IMR-90 (cell line): ENCODE results near the gene CRAMP1. TPM values are rescaled to one million over a fixed set of nuclear protein-coding genes. Genes with fewer than 3 reads are reported as not detected.

ENCODE experiments used
- ATAC-seq: fragments of 200-7000 bp; cut with Tn5 transposase; 2 replicates; pipeline ENCODE4 v1.9.1; 2020; ENCODE audit warnings: low read depth, mild to moderate bottlenecking, moderate library complexity
- BruUV-seq: library from RNA; stranded (reverse); fragments of 400-500 nt; replicated peaks from 2 replicates; lab custom pipeline; 2021; lab: Mats Ljungman, UMichigan
- CTCF ChIA-PET: fragments of 300-600 bp; formaldehyde crosslinking; extraction: SDS; loops from one replicate; lab custom pipeline; 2021; ENCODE audit warnings: antibody characterized with exemption; lab: Yijun Ruan, JAX
- POLR2A ChIA-PET: fragments of 300-600 bp; sonication (Branson Sonifier 250); formaldehyde crosslinking; loops from one replicate; lab custom pipeline; 2022; ENCODE audit warnings: antibody characterized with exemption; ENCODE audit not compliant: unreplicated experiment; lab: Charles Lee
- DNase-seq: peaks from one replicate; pipeline ENCODE4 v3.0.0; 2013
- H2AFZ ChIP-seq: replicated peaks from 2 replicates; pipeline ENCODE3; 2013; ENCODE audit warnings: low read length, mild to moderate bottlenecking; ENCODE audit not compliant: poor library complexity
- H2AK5ac ChIP-seq: 2 replicates; pipeline ENCODE4 v1.6.1; 2013; ENCODE audit warnings: low read depth, low read length, inconsistent platforms
- H2AK9ac ChIP-seq: replicated peaks from 2 replicates; pipeline ENCODE3; 2013; ENCODE audit warnings: mild to moderate bottlenecking, low read depth, low read length, moderate library complexity; ENCODE audit not compliant: poor library complexity
- H2BK120ac ChIP-seq: 2 replicates; pipeline ENCODE4 v1.6.1; 2013; ENCODE audit warnings: low read depth, low read length, inconsistent platforms
- H2BK15ac ChIP-seq: 3 replicates; pipeline ENCODE4 v1.6.1; 2013; ENCODE audit warnings: low read depth, low read length, inconsistent platforms
- H2BK20ac ChIP-seq: 2 replicates; pipeline ENCODE4 v1.6.1; 2013; ENCODE audit warnings: low read depth, mild to moderate bottlenecking, inconsistent platforms, low read length, moderate library complexity
- H2BK5ac ChIP-seq: 2 replicates; pipeline ENCODE4 v1.6.1; 2013; ENCODE audit warnings: mild to moderate bottlenecking, low read depth, low read length, inconsistent platforms; ENCODE audit not compliant: poor library complexity, severe bottlenecking
- H3K14ac ChIP-seq: replicated peaks from 2 replicates; pipeline ENCODE4 v1.6.1; 2013; ENCODE audit warnings: low read depth, low read length, inconsistent platforms
- H3K18ac ChIP-seq: 2 replicates; pipeline ENCODE4 v1.6.1; 2013; ENCODE audit warnings: low read depth, low read length, control low read depth
- H3K23ac ChIP-seq: 2 replicates; pipeline ENCODE4 v1.6.1; 2013; ENCODE audit warnings: low read depth, low read length, inconsistent platforms
- H3K27ac ChIP-seq: 2 replicates; pipeline ENCODE4 v1.5.1; 2013; ENCODE audit warnings: mild to moderate bottlenecking, control low read depth, low read length; ENCODE audit not compliant: insufficient read depth
- H3K27me3 ChIP-seq: 2 replicates; pipeline ENCODE4 v1.6.1; 2013; ENCODE audit warnings: low read length; ENCODE audit not compliant: control insufficient read depth, insufficient read depth
- H3K36me3 ChIP-seq: 2 replicates; pipeline ENCODE4 v1.6.1; 2013; ENCODE audit warnings: low read length, mixed read lengths; ENCODE audit not compliant: control insufficient read depth, insufficient read depth
- H3K4ac ChIP-seq: 2 replicates; pipeline ENCODE4 v1.6.1; 2013; ENCODE audit warnings: low read depth, low read length, inconsistent platforms
- H3K4me1 ChIP-seq: 2 replicates; pipeline ENCODE4 v1.6.1; 2013; ENCODE audit warnings: low read length, mixed read lengths; ENCODE audit not compliant: control insufficient read depth, insufficient read depth
- H3K4me2 ChIP-seq: 2 replicates; pipeline ENCODE4 v1.6.1; 2013; ENCODE audit warnings: low read depth, mild to moderate bottlenecking, control low read depth, low read length, moderate library complexity
- H3K4me3 ChIP-seq: 2 replicates; pipeline ENCODE4 v1.5.1; 2013; ENCODE audit warnings: low read depth, mild to moderate bottlenecking, control low read depth, low read length, moderate library complexity; ENCODE audit not compliant: insufficient read depth
- H3K56ac ChIP-seq: 2 replicates; pipeline ENCODE4 v1.6.1; 2013; ENCODE audit warnings: low read length, inconsistent platforms; ENCODE audit not compliant: insufficient read depth; ENCODE audit errors: extremely low read depth
- H3K79me1 ChIP-seq, 2 experiments: 2 replicates each; pipeline ENCODE4 v1.6.1; 2013; ENCODE audit warnings: low read length in 2 of 2, inconsistent platforms in 1 of 2, low read depth in 1 of 2
- H3K9ac ChIP-seq: 2 replicates; pipeline ENCODE4 v1.6.1; 2013; ENCODE audit warnings: low read depth, low read length, control low read depth
- H3K9me1 ChIP-seq: 2 replicates; pipeline ENCODE4 v1.6.1; 2013; ENCODE audit warnings: low read length, inconsistent platforms; ENCODE audit not compliant: insufficient read depth
- H3K9me3 ChIP-seq: 2 replicates; pipeline ENCODE4 v1.6.1; 2013; ENCODE audit warnings: low read length; ENCODE audit not compliant: control insufficient read depth, insufficient read depth
- H4K20me1 ChIP-seq: 2 replicates; pipeline ENCODE4 v1.6.1; 2013; ENCODE audit warnings: low read length, inconsistent platforms; ENCODE audit not compliant: insufficient read depth
- H4K5ac ChIP-seq: 2 replicates; pipeline ENCODE4 v1.6.1; 2013; ENCODE audit warnings: mild to moderate bottlenecking, low read depth, low read length, control low read depth
- H4K8ac ChIP-seq, 2 experiments: 2 replicates each; pipeline ENCODE4 v1.6.1; 2013; ENCODE audit warnings: low read depth in 2 of 2, low read length in 2 of 2, control low read depth in 1 of 2, inconsistent platforms in 1 of 2
- H4K91ac ChIP-seq: 2 replicates; pipeline ENCODE4 v1.6.1; 2013; ENCODE audit warnings: low read depth, low read length, inconsistent platforms; ENCODE audit not compliant: insufficient read depth
- CEBPB ChIP-seq: IDR thresholded peaks from 2 replicates; pipeline ENCODE4 v1.6.1; 2012; ENCODE audit warnings: low read depth, low read length, improper control_type of control experiment
- MXI1 ChIP-seq: IDR thresholded peaks from 2 replicates; pipeline ENCODE4 v1.6.1; 2012; ENCODE audit warnings: low read depth, mild to moderate bottlenecking, low read length, moderate library complexity, borderline replicate concordance
- WGBS, 2 experiments: methylation state at CpG; one replicate each; pipeline versions ENCODE4 v1.1.5 to v1.1.7; 2013; ENCODE audit warnings: missing lambda C conversion rate in 2 of 2; ENCODE audit not compliant: insufficient read length in 1 of 2; ENCODE audit errors: extremely low coverage in 2 of 2; 5-methylcytosine and 5-hydroxymethylcytosine counted together
- dilution Hi-C: fragments of 300-500 bp; cut with HindIII; formaldehyde crosslinking; loops from one replicate; pipeline ENCODE4 v1.14.3; 2018; ENCODE audit warnings: low sequenced_read_pairs; ENCODE audit not compliant: unreplicated experiment
- in situ Hi-C: fragments of 300-500 bp; cut with MboI; formaldehyde crosslinking; loops from 3 replicates; pipeline ENCODE4 v1.14.3; 2019; ENCODE audit warnings: low sequenced_read_pairs, inconsistent platforms, mixed read lengths
- intact Hi-C: fragments of 100-400 bp; cut with micrococcal nuclease; formaldehyde crosslinking; loops from 2 replicates; pipeline ENCODE4 v1.10.0; 2022
- polyA plus RNA-seq, 3 experiments: library from polyadenylated mRNA; depleted of rRNA; stranded (reverse); fragments of >200 nt; gene quantifications; 2 replicates each; pipeline ENCODE4 v1.2.3, GENCODE V29; 2012; ENCODE audit warnings: low replicate concordance in 1 of 3
- total RNA-seq: library from RNA; depleted of rRNA; stranded (reverse); fragments of >200 nt; gene quantifications from 2 replicates; pipeline ENCODE4 v1.2.3, GENCODE V29; 2012

The CRAMP1 gene
- total and polyA plus RNA-seq, 2 of the 4 experiments (the other 2 are of a cell fraction) = 3.2 to 12.0 TPM

DNA sequence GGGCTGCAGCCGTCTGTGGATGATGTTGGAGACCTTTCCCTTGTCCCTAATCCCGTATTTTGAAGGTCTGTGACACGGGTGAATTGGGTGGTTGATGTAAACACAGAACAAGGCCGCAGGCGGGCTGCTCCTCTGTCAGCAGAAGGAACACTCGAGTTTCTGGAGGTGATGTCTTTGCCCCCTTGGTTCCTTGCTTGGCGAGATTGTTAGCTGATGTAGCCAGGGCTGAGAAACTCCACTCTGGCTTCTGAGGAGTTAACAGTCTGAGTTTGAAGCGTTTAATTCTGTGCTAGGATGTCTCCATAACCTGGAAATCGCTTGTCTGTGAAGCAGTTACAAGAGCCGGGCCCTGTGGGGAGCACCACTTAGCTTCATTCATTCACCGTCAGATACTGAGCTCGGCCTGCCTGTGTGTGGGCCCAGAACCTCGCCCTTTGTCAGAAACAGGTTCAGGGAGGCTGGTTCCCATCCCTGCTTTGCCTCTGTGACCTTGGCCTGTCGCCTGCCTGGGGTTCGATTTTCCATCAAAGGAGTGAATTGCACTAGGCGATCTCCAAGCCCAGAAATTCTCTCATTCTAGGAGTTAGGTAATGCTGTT lies 95.1 kb downstream of the CRAMP1 start:
- in situ Hi-C loops (no loop called here), intact Hi-C loops (loop anchor here (5.0 kb wide), 2 partner anchors 95 to 215 kb away; partner anchors contain the start of genes CRAMP1, IFT140 and TELO2)
- H3K18ac ChIP-seq = no peak overlapping the region

More for the DNA sequence above, 95.1 kb downstream of the CRAMP1 start:
- Histone ChIP-seq H3K9ac (peak overlapping the region; percentile 76), H2AK5ac (peak overlapping the region; percentile 85), H2BK120ac (no peak overlapping the region), H2BK15ac (no peak overlapping the region; the same call in 2 of the 3 replicates), H3K56ac (peak overlapping the region; percentile 39; the same call in 1 of the 2 replicates), H2AK9ac (peak overlapping the region; percentile 89), H3K4me3 (peak overlapping the region; percentile 70), H3K79me1 (peaks cover 7 to 63% of the 10 kb centered on the region in 2 experiments; a peak in 3 of 4 replicates), H2AFZ (peak overlapping the region; percentile 67), H3K27me3 (no peaks in the 10 kb centered on the region), H2BK5ac (peak overlapping the region; percentile 19), H4K5ac (no peak overlapping the region), H2BK20ac (no peak overlapping the region), H4K8ac (peak overlapping the region in 1 of 2 experiments; percentile 16; a peak in 1 of 4 replicates), H3K9me1 (peaks cover 22% of the 10 kb centered on the region; the same call in 1 of the 2 replicates), H3K4me1 (peaks cover 14% of the 10 kb centered on the region), H3K14ac (peak overlapping the region; percentile 89), H3K27ac (peak overlapping the region; percentile 60), H3K9me3 (no peaks in the 10 kb centered on the region), H4K20me1 (peaks cover 57% of the 10 kb centered on the region), H3K4me2 (peak overlapping the region; percentile 99), H3K4ac (peak overlapping the region; percentile 66), H3K23ac (peak overlapping the region; percentile 85), H4K91ac (peak overlapping the region; percentile 50; the same call in 1 of the 2 replicates), H3K36me3 (peaks cover 3% of the 10 kb centered on the region)
- CTCF ChIA-PET = no interaction called here
- 19% methylated on average over 2 of the region's 16 CpGs; no CpG with 5 or more reads in 1 of the 2 experiments for WGBS, 2 experiments
- ATAC-seq (no peak), DNase-seq (peak; percentile 40)
- TF ChIP-seq MXI1 (peak; percentile 21; the same call in 1 of the 2 replicates), CEBPB (no peak)
- POLR2A ChIA-PET = interaction anchor here (1.0 kb wide), 1 partner anchor 39 kb away, joined by 5 read pairs; no protein-coding TSS in a partner anchor
- BruUV-seq = no TSS peak
- dilution Hi-C loops = no loop called here
